Thyroid gland (tissue), 4 donors: ENCODE data around the gene TRIM13. TPM values are rescaled to one million over a fixed set of nuclear protein-coding genes. Genes with fewer than 3 reads are reported as not detected.

Experiments
- DNase-seq, 2 donors: peaks; one replicate each; pipeline ENCODE4 v3.0.0-alpha.2; 2019
- H3K27ac ChIP-seq, 3 donors: fragments of 200-600 bp; sonication (generic); 1 replicate in 2 of 3; 2 replicates in 1 of 3; pipeline ENCODE4 v1.5.1; 2016 to 2019; ENCODE audit warnings: mild to moderate bottlenecking in 1 of 3, moderate library complexity in 1 of 3
- H3K27me3 ChIP-seq: fragments of 200-600 bp; sonication (generic); one replicate; pipeline ENCODE4 v1.5.1; 2019
- H3K36me3 ChIP-seq, 2 donors: fragments of 200-600 bp; sonication (generic); one replicate each; pipeline ENCODE4 v1.5.1; 2016 to 2019
- H3K4me1 ChIP-seq, 2 donors: fragments of 200-600 bp; sonication (generic); one replicate each; pipeline ENCODE4 v1.5.1; 2017 to 2019
- H3K4me3 ChIP-seq, 3 donors: fragments of 200-600 bp; sonication (generic); replicated peaks in 1 of 3; 1 replicate in 2 of 3; 2 replicates in 1 of 3; pipeline ENCODE4 v1.5.1; 2016; ENCODE audit warnings: mild to moderate bottlenecking in 1 of 3
- H3K9me3 ChIP-seq: fragments of 200-600 bp; sonication (generic); one replicate; pipeline ENCODE4 v1.5.1; 2017
- POLR2A ChIP-seq, 2 donors: fragments of 450-650 bp; IDR thresholded peaks; one replicate each; pipeline ENCODE4 v1.6.1; 2017; ENCODE audit warnings: antibody characterized with exemption in 2 of 2, mild to moderate bottlenecking in 2 of 2, moderate library complexity in 1 of 2
- WGBS, 2 donors: methylation state at CpG; one replicate each; pipeline ENCODE4 v1.1.5; 2017; 5-methylcytosine and 5-hydroxymethylcytosine counted together
- intact Hi-C: fragments of 100-400 bp; cut with DNase I; formaldehyde crosslinking; loops from one replicate; pipeline ENCODE4 v1.15.1; 2023
- total RNA-seq, 4 donors: library from RNA; depleted of rRNA; stranded (reverse); fragments of >200 nt; gene quantifications; one replicate each; pipeline ENCODE4 v1.2.3, GENCODE V29; 2016
- TF ChIP-seq, protein P1 (sequence below), 6 experiments: fragments of 200-600 bp in 3 of 6; fragments of 450-650 bp in 3 of 6; sonication (generic) in 3 of 6; IDR thresholded peaks; one replicate each; pipeline ENCODE4 v1.5.1; 2016 to 2019; ENCODE audit warnings: antibody characterized with exemption in 6 of 6, mild to moderate bottlenecking in 2 of 6, inconsistent platforms in 1 of 6, moderate library complexity in 1 of 6

TRIM13 gene
- total RNA-seq, 4 donors from 2014 or later = 24.5 to 38.7 (median 29.0) TPM

DNA sequence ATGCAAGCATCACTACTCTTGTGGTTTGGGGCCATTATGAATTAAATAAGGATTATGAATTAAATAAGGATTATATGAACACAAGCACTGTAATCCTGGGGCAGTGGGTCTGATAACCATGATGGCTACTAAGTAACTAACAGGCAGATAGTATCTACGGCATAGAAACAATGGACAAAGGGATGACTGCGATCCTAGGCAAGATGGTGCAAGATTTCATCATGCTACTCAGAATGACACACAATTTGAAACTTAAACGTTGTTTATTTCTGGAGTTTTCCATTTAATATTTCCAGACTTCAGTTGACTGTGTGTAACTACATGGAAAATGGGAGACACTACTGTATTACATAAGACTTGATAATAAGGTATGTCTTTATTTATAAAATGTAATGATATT is 33.5 kb downstream of the TRIM13 start:
- Histone ChIP-seq H3K27me3 (no peaks in the 10 kb centered on the region), H3K4me3 (no peak overlapping the region), H3K9me3 (no peaks in the 10 kb centered on the region), H3K36me3 (no peaks in the 10 kb centered on the region), H3K4me1 (peaks cover 0 to 24% of the 10 kb centered on the region in 2 donors), H3K27ac (no peak overlapping the region)
- TF ChIP-seq, protein P1, sequence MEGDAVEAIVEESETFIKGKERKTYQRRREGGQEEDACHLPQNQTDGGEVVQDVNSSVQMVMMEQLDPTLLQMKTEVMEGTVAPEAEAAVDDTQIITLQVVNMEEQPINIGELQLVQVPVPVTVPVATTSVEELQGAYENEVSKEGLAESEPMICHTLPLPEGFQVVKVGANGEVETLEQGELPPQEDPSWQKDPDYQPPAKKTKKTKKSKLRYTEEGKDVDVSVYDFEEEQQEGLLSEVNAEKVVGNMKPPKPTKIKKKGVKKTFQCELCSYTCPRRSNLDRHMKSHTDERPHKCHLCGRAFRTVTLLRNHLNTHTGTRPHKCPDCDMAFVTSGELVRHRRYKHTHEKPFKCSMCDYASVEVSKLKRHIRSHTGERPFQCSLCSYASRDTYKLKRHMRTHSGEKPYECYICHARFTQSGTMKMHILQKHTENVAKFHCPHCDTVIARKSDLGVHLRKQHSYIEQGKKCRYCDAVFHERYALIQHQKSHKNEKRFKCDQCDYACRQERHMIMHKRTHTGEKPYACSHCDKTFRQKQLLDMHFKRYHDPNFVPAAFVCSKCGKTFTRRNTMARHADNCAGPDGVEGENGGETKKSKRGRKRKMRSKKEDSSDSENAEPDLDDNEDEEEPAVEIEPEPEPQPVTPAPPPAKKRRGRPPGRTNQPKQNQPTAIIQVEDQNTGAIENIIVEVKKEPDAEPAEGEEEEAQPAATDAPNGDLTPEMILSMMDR (IDR thresholded peaks at IDR 0.05) = no peak
- no peak for TF ChIP-seq POLR2A (IDR thresholded peaks at IDR 0.05)
- 93 to 94% methylated on average over 3 of the region's 3 CpGs for WGBS, 2 donors
- no peak for DNase-seq
- intact Hi-C loops = no loop called here

DNA sequence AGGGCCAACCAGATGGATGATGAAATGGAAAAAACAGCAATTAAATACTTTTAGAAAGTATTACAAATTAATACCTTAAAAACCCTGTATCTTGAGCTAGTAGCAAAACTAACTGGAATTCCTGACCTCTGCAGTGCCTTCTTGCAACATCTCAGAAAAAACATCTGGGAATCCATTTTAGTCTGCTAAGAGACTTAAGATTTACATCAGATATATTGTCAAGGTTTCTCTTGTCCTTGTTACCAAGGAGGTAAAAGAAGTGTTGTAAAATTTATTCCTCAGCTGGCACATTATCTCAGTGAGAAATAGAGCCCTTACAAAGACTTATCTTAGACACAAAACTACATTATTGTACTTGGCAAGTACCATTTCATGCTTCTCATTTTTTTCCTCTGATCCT is 36.9 kb downstream of the TRIM13 start:
- Histone ChIP-seq H3K27me3 (no peaks in the 10 kb centered on the region), H3K27ac (no peak overlapping the region), H3K9me3 (no peaks in the 10 kb centered on the region), H3K36me3 (no peaks in the 10 kb centered on the region), H3K4me1 (peaks cover 0 to 1% of the 10 kb centered on the region in 2 donors), H3K4me3 (no peak overlapping the region)
- intact Hi-C loops = no loop called here
- no peak for DNase-seq
- TF ChIP-seq, protein P1 (IDR thresholded peaks at IDR 0.05) = no peak
- no peak for TF ChIP-seq POLR2A (IDR thresholded peaks at IDR 0.05)

DNA sequence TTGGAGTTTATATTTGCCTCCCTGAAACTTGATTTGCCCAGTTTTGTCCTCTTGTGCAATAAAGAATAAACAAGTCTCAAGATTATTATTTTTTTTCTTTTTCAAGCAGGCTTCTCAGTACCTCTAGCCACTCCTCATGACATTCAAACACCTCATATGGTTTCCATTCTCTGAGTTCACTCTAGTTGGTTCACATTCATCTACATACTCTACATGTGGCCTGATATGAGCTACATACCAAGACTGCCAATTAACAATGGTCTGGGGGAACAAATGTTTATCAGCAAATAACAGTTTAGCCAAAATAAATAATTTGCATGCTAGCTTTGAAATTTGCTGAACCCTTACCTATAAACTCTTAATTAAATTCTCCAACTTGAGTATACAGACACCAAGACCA is 40.9 kb downstream of the TRIM13 start:
- intact Hi-C loops = no loop called here
- Histone ChIP-seq H3K36me3 (no peaks in the 10 kb centered on the region), H3K9me3 (no peaks in the 10 kb centered on the region)

DNA sequence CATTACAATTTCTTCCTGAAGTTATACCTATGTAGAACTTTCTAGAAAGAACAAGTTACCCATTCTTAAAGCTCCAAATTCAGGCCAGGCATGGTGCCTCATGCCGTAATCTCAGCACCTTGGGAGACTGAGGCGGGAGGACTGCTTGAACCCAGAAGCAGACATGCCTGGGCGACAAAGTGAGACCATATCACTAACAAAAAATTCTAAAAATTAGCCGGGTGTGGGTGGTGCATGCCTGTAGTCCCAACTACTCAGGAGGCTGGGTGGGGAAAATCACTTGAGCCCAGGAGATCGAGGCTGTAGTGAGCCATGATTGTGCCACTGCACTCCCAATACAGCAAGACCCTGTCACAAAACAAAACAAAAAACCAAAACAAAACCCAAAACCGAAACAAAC is 41.4 kb downstream of the TRIM13 start:
- Histone ChIP-seq H3K27me3 (no peaks in the 10 kb centered on the region), H3K4me3 (no peak overlapping the region), H3K9me3 (no peaks in the 10 kb centered on the region), H3K36me3 (no peaks in the 10 kb centered on the region), H3K4me1 (no peaks in the 10 kb centered on the region), H3K27ac (no peak overlapping the region)
- DNase-seq = no peak
- 96 to 98% methylated on average over 6 of the region's 6 CpGs for WGBS, 2 donors
- intact Hi-C loops = no loop called here
- no peak for TF ChIP-seq POLR2A (IDR thresholded peaks at IDR 0.05)
- TF ChIP-seq, protein P1 (IDR thresholded peaks at IDR 0.05) = no peak

More for the DNA sequence above, 40.9 kb downstream of the TRIM13 start:
- H3K27ac ChIP-seq = no peak overlapping the region
- H3K4me3 ChIP-seq = no peak overlapping the region
- TF ChIP-seq, protein P1 (IDR thresholded peaks at IDR 0.05) = no peak
- H3K4me1 ChIP-seq = no peaks in the 10 kb centered on the region
- no peak for DNase-seq
- H3K27me3 ChIP-seq = no peaks in the 10 kb centered on the region

DNA sequence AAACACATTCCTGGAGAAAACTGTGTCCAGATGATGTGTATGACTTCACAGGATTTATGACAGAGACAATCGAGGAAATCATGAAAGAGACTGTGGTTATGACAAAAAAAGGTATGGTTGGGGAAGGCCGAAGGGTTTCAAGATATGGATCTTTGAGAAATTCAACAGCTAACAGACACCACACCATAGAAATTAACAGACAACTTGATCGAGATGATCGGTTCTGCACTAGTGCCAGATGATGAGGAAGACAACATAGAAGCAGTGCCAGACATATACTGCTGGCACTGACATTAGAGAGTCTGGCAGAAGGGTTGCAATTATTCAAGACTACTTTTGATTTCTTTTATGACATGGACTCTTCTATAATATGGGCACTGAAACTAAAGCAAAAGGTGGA is 55.6 kb downstream of the TRIM13 start:
- Histone ChIP-seq H3K4me3 (no peak overlapping the region), H3K27me3 (no peaks in the 10 kb centered on the region), H3K27ac (no peak overlapping the region), H3K9me3 (no peaks in the 10 kb centered on the region), H3K36me3 (no peaks in the 10 kb centered on the region), H3K4me1 (no peaks in the 10 kb centered on the region)
- intact Hi-C loops = no loop called here
- DNase-seq = no peak
- TF ChIP-seq, protein P1 (IDR thresholded peaks at IDR 0.05) = no peak
- no peak for TF ChIP-seq POLR2A (IDR thresholded peaks at IDR 0.05)
- 93 to 98% methylated on average over 4 of the region's 4 CpGs for WGBS, 2 donors
